ENCODE results near the gene AKAIN1.

DNA sequence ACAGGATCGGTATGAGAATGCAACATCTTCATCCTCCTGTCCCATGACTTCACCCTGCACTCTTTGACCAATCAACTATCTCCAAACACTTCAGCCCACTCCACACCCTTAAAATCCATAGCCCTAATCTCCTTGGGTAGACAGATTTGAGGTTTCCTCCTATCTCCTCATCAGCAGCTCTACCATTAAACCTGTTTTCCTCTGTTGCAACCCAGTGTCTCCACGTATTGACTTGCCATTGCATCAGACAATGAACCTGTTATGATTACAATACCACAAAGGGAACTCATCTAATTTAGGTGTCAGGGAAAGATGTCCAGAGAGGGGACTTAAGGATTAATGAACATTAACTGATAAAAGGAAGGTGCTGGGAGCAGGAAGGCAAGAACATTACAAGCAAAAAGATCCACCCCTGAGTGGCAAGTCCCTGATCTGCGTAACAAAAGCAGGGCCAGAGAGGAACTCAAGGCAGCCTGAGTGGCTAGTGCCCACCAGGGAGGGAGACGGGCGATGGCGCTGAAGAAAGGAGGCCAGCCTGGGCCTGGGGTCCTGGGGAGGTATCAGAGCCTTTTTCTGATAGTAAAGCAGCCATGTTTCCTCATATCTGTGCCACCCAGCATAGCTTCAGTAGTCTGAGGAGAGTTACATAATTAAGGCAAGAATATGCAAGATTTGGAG lies 44.6 kb downstream of the AKAIN1 start:
- no peak for TF ChIP-seq EZH2 (IDR thresholded peaks at IDR 0.05; ENCODE audit: borderline replicate concordance)
- TF ChIP-seq, protein P1, sequence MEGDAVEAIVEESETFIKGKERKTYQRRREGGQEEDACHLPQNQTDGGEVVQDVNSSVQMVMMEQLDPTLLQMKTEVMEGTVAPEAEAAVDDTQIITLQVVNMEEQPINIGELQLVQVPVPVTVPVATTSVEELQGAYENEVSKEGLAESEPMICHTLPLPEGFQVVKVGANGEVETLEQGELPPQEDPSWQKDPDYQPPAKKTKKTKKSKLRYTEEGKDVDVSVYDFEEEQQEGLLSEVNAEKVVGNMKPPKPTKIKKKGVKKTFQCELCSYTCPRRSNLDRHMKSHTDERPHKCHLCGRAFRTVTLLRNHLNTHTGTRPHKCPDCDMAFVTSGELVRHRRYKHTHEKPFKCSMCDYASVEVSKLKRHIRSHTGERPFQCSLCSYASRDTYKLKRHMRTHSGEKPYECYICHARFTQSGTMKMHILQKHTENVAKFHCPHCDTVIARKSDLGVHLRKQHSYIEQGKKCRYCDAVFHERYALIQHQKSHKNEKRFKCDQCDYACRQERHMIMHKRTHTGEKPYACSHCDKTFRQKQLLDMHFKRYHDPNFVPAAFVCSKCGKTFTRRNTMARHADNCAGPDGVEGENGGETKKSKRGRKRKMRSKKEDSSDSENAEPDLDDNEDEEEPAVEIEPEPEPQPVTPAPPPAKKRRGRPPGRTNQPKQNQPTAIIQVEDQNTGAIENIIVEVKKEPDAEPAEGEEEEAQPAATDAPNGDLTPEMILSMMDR (IDR thresholded peaks at IDR 0.05; ENCODE audit: poor library complexity) = no peak
- TF ChIP-seq EZH2phosphoT487 (IDR thresholded peaks at IDR 0.05; ENCODE audit: low read depth, severe bottlenecking, unreplicated experiment) = no peak

Measured in hepatocyte (in vitro differentiated cells).